Measurements from ENCODE around the gene SLC39A1. TPM values are rescaled to one million over a fixed set of nuclear protein-coding genes. Genes with fewer than 3 reads are reported as not detected.
A peak's percentile ranks its signal among the peaks of the same experiment; 100 is the strongest.

SLC39A1 gene
- total and polyA plus RNA-seq, 2 experiments from 2014 or later, result 87.3 to 220 TPM

GRCh38 chr1:153968408-153968807 lies 5.1 kb upstream of the SLC39A1 start:
- peaks cover 40% of the 10 kb centered on the region for H3K36me3 Mint-ChIP-seq (ENCODE audit: low read depth)
- peaks cover 21% of the 10 kb centered on the region for H3K4me1 Mint-ChIP-seq
- H3K27ac Mint-ChIP-seq, result peak overlapping the region; percentile 97
- H3K36me3 ChIP-seq (ENCODE audit: insufficient read depth), result no peaks in the 10 kb centered on the region; the same call in 1 of the 2 replicates
- peaks cover 4% of the 10 kb centered on the region; the same call in 1 of the 3 replicates for H3K9me3 Mint-ChIP-seq
- no peak for ATAC-seq
- H2AFZ ChIP-seq, result no peak overlapping the region
- H3K4me3 Mint-ChIP-seq, result peak overlapping the region; percentile 81
- peak overlapping the region; percentile 97 for H3K27ac ChIP-seq (ENCODE audit: low read depth)
- H3K4me1 ChIP-seq (ENCODE audit: insufficient read depth), result peaks cover 28% of the 10 kb centered on the region
- H3K27me3 Mint-ChIP-seq (ENCODE audit: insufficient read depth, low read depth, poor library complexity), result peaks cover 18% of the 10 kb centered on the region
- no peaks in the 10 kb centered on the region for H3K27me3 ChIP-seq (ENCODE audit: insufficient read depth)
- H3K79me2 ChIP-seq (replicated peaks; ENCODE audit: insufficient read depth), result peaks cover 26% of the 10 kb centered on the region
- H3K4me2 ChIP-seq, result peak overlapping the region; percentile 76
- peak overlapping the region; percentile 62 for H3K4me3 ChIP-seq
- peaks cover 27% of the 10 kb centered on the region; the same call in 1 of the 2 replicates for H3F3A ChIP-seq (replicated peaks; ENCODE audit: low read depth)
- H4K20me1 ChIP-seq (replicated peaks; ENCODE audit: insufficient read depth), result no peaks in the 10 kb centered on the region
- no peaks in the 10 kb centered on the region for H3K9me2 ChIP-seq (ENCODE audit: insufficient read depth)
- no peak for TF ChIP-seq CTCF (conservative IDR thresholded peaks at IDR 0.05; ENCODE audit: low read depth in 2 of 2)
- no peak for TF ChIP-seq ZNF331 (CRISPR knock-in tag; IDR thresholded peaks at IDR 0.05; ENCODE audit: low read depth)
- TF ChIP-seq EZH2 (IDR thresholded peaks at IDR 0.05; ENCODE audit: low read depth, unreplicated experiment), result no peak
- TF ChIP-seq EZH2phosphoT487 (IDR thresholded peaks at IDR 0.05; ENCODE audit: unreplicated experiment), result no peak
- TF ChIP-seq NANOG (IDR thresholded peaks at IDR 0.05; ENCODE audit: borderline replicate concordance), result no peak
- TF ChIP-seq POLR2AphosphoS5 (IDR thresholded peaks at IDR 0.05; ENCODE audit: low read depth), result no peak
- TF ChIP-seq STAT1 (IDR thresholded peaks at IDR 0.05; ENCODE audit: unreplicated experiment), result no peak
- TF ChIP-seq REST (IDR thresholded peaks at IDR 0.05; ENCODE audit: unreplicated experiment), result no peak
- no peak for TF ChIP-seq CREB1 (CRISPR knock-in tag; IDR thresholded peaks at IDR 0.05; ENCODE audit: low read depth)
- TF ChIP-seq, protein P1, sequence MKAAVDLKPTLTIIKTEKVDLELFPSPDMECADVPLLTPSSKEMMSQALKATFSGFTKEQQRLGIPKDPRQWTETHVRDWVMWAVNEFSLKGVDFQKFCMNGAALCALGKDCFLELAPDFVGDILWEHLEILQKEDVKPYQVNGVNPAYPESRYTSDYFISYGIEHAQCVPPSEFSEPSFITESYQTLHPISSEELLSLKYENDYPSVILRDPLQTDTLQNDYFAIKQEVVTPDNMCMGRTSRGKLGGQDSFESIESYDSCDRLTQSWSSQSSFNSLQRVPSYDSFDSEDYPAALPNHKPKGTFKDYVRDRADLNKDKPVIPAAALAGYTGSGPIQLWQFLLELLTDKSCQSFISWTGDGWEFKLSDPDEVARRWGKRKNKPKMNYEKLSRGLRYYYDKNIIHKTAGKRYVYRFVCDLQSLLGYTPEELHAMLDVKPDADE (IDR thresholded peaks at IDR 0.05), result no peak
- no peak for DNase-seq (ENCODE audit: low spot score)
